ENCODE results near the gene TMEM106C. TPM values are rescaled to one million over a fixed set of nuclear protein-coding genes. Genes with fewer than 3 reads are reported as not detected.

Gene TMEM106C
- total and polyA plus RNA-seq, 2 of the 13 experiments (the other 11 are each of a cell fraction or from before 2014, with no cell fraction given) = 132 to 192 TPM

- H3K4me2 ChIP-seq (ENCODE audit: low read depth, low read length) = no peak overlapping the region
- H3K79me2 ChIP-seq (ENCODE audit: insufficient read depth, low read length) = no peaks in the 10 kb centered on the region
- no peaks in the 10 kb centered on the region for H3K27me3 ChIP-seq (ENCODE audit: control insufficient read depth in 1 of 2, insufficient read depth in 2 of 2, low read length in 2 of 2)
- ATAC-seq (no peak), DNase-seq (ENCODE audit: low spot score) (no peak), FAIRE-seq (no peak)
- H3K9ac ChIP-seq (ENCODE audit: insufficient read depth, low read depth, low read length) = no peak overlapping the region
- H4K20me1 ChIP-seq (ENCODE audit: insufficient read depth, low read length) = no peaks in the 10 kb centered on the region
- POLR2A ChIA-PET = no interaction called here
- no peak overlapping the region for H3K4me3 ChIP-seq (replicated peaks in 1 of 3; ENCODE audit: insufficient read depth in 1 of 3, low read depth in 2 of 3, low read length in 3 of 3)
- no peaks in the 10 kb centered on the region for H3K4me1 ChIP-seq (ENCODE audit: insufficient read depth, low read length)
- TF ChIP-seq ZNF780A (CRISPR knock-in tag; IDR thresholded peaks at IDR 0.05) (no peak), ZNF782 (CRISPR knock-in tag; IDR thresholded peaks at IDR 0.05; ENCODE audit: borderline replicate concordance) (no peak), SYNCRIP (IDR thresholded peaks at IDR 0.05; ENCODE audit: insufficient read depth, low read depth, low read length) (no peak), CHCHD3 (CRISPR knock-in tag; IDR thresholded peaks at IDR 0.05) (no peak), ZNF678 (CRISPR knock-in tag; IDR thresholded peaks at IDR 0.05) (no peak), DR1 (CRISPR knock-in tag; IDR thresholded peaks at IDR 0.05) (no peak), ISL2 (CRISPR knock-in tag; IDR thresholded peaks at IDR 0.05) (no peak), ZBTB44 (CRISPR knock-in tag; IDR thresholded peaks at IDR 0.05) (no peak), MATR3 (CRISPR knock-in tag; IDR thresholded peaks at IDR 0.05) (no peak), ZSCAN30 (CRISPR knock-in tag; IDR thresholded peaks at IDR 0.05) (no peak), SCMH1 (CRISPR knock-in tag; IDR thresholded peaks at IDR 0.05; ENCODE audit: borderline replicate concordance) (no peak), ZNF670 (CRISPR knock-in tag; IDR thresholded peaks at IDR 0.05; ENCODE audit: borderline replicate concordance) (no peak), ZFP90 (CRISPR knock-in tag; IDR thresholded peaks at IDR 0.05; ENCODE audit: borderline replicate concordance) (no peak), ZNF773 (CRISPR knock-in tag; IDR thresholded peaks at IDR 0.05; ENCODE audit: borderline replicate concordance) (no peak), TFE3 (CRISPR knock-in tag; IDR thresholded peaks at IDR 0.05) (no peak), NCOA1 (CRISPR knock-in tag; IDR thresholded peaks at IDR 0.05) (no peak)
- TF ChIP-seq, protein P1, sequence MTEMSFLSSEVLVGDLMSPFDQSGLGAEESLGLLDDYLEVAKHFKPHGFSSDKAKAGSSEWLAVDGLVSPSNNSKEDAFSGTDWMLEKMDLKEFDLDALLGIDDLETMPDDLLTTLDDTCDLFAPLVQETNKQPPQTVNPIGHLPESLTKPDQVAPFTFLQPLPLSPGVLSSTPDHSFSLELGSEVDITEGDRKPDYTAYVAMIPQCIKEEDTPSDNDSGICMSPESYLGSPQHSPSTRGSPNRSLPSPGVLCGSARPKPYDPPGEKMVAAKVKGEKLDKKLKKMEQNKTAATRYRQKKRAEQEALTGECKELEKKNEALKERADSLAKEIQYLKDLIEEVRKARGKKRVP (CRISPR knock-in tag; IDR thresholded peaks at IDR 0.05) = no peak
- TF ChIP-seq, protein P2, sequence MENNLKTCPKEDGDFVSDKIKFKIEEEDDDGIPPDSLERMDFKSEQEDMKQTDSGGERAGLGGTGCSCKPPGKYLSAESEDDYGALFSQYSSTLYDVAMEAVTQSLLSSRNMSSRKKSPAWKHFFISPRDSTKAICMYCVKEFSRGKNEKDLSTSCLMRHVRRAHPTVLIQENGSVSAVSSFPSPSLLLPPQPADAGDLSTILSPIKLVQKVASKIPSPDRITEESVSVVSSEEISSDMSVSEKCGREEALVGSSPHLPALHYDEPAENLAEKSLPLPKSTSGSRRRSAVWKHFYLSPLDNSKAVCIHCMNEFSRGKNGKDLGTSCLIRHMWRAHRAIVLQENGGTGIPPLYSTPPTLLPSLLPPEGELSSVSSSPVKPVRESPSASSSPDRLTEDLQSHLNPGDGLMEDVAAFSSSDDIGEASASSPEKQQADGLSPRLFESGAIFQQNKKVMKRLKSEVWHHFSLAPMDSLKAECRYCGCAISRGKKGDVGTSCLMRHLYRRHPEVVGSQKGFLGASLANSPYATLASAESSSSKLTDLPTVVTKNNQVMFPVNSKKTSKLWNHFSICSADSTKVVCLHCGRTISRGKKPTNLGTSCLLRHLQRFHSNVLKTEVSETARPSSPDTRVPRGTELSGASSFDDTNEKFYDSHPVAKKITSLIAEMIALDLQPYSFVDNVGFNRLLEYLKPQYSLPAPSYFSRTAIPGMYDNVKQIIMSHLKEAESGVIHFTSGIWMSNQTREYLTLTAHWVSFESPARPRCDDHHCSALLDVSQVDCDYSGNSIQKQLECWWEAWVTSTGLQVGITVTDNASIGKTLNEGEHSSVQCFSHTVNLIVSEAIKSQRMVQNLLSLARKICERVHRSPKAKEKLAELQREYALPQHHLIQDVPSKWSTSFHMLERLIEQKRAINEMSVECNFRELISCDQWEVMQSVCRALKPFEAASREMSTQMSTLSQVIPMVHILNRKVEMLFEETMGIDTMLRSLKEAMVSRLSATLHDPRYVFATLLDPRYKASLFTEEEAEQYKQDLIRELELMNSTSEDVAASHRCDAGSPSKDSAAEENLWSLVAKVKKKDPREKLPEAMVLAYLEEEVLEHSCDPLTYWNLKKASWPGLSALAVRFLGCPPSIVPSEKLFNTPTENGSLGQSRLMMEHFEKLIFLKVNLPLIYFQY (CRISPR knock-in tag; IDR thresholded peaks at IDR 0.05; ENCODE audit: borderline replicate concordance) = no peak
- WGBS (ENCODE audit: low lambda C conversion rate) = 57% methylated on average over 3 of the region's 5 CpGs
- H3K27ac ChIP-seq (ENCODE audit: extremely low read length, insufficient read depth, low read length) = no peak overlapping the region
- in situ Hi-C loops (cut with HindIII; ENCODE audit: extremely low pct_ligation_motif_present, low pct_unique_long_range_greater_than_20kb) = no loop called here
- CTCF ChIA-PET (ENCODE audit: low intra/inter-chr PET ratio, low total read pairs) = no interaction called here
- H3K36me3 ChIP-seq (replicated peaks in 1 of 2; ENCODE audit: control insufficient read depth in 1 of 2, insufficient read depth in 2 of 2, low read length in 2 of 2) = no peaks in the 10 kb centered on the region; a peak in 1 of 5 replicates
- no peak overlapping the region for H2AFZ ChIP-seq (ENCODE audit: low read length)
- intact Hi-C loops (cut with micrococcal nuclease; ENCODE audit: unreplicated experiment) = no loop called here
- no peaks in the 10 kb centered on the region for H3K9me3 ChIP-seq (ENCODE audit: low read length)
- no TSS peak for BruUV-seq (replicated peaks)
These were observed 30.1 kb downstream of the TMEM106C start for GRCh38 chr12:47993491-47993890.

Measured in HepG2 (cell line).